Keratinocyte (primary cell): ENCODE measurements around the gene SMG6. TPM values are rescaled to one million over a fixed set of nuclear protein-coding genes. Genes with fewer than 3 reads are reported as not detected.

ENCODE experiments used
- DNase-seq: peaks from one replicate; pipeline ENCODE4 v3.0.0-alpha.2; 2011; ENCODE audit warnings: low read depth, missing footprints, low spot score
- FAIRE-seq: peaks from 2 replicates; lab custom pipeline; 2011; peaks lifted over from hg19 to GRCh38; lab: Jason Lieb, UNC
- H2AFZ ChIP-seq: 2 replicates; pipeline ENCODE4 v1.6.0; 2012; ENCODE audit warnings: low read length, control low read depth, inconsistent platforms; ENCODE audit not compliant: control insufficient read depth
- H3K27ac ChIP-seq: 2 replicates; pipeline ENCODE4 v1.5.1; 2011; ENCODE audit warnings: low read length; ENCODE audit not compliant: control insufficient read depth, insufficient read depth
- H3K27me3 ChIP-seq: 3 replicates; pipeline ENCODE4 v1.6.0; 2011; ENCODE audit warnings: low read length; ENCODE audit not compliant: control insufficient read depth, insufficient read depth; ENCODE audit errors: extremely low read depth
- H3K36me3 ChIP-seq, 2 experiments: 2 replicates in 1 of 2; 3 replicates in 1 of 2; pipeline ENCODE4 v1.5.1; 2011; ENCODE audit warnings: low read length in 2 of 2, mild to moderate bottlenecking in 1 of 2; ENCODE audit not compliant: control insufficient read depth in 2 of 2, insufficient read depth in 2 of 2; ENCODE audit errors: extremely low read depth in 1 of 2
- H3K4me1 ChIP-seq: 3 replicates; pipeline ENCODE4 v1.5.1; 2011; ENCODE audit warnings: low read length; ENCODE audit not compliant: control insufficient read depth, insufficient read depth; ENCODE audit errors: extremely low read depth
- H3K4me2 ChIP-seq: 3 replicates; pipeline ENCODE4 v1.6.0; 2011; ENCODE audit warnings: low read depth, low read length; ENCODE audit not compliant: control insufficient read depth, insufficient read depth; ENCODE audit errors: extremely low read depth
- H3K4me3 ChIP-seq, 3 experiments: fragments of 200-600 bp in 1 of 3; sonication (generic) in 1 of 3; 2 replicates in 2 of 3; 3 replicates in 1 of 3; pipeline ENCODE4 v1.5.1; 2011 to 2016; ENCODE audit warnings: low read length in 3 of 3, mild to moderate bottlenecking in 3 of 3, control low read depth in 2 of 3, inconsistent platforms in 1 of 3, low read depth in 1 of 3, mixed read lengths in 1 of 3, mixed run types in 1 of 3, moderate library complexity in 1 of 3; ENCODE audit not compliant: control insufficient read depth in 2 of 3, insufficient read depth in 2 of 3; ENCODE audit errors: extremely low read depth in 1 of 3
- H3K79me2 ChIP-seq: 2 replicates; pipeline ENCODE4 v1.6.0; 2012; ENCODE audit warnings: low read length; ENCODE audit not compliant: control insufficient read depth, insufficient read depth
- H3K9ac ChIP-seq: 3 replicates; pipeline ENCODE4 v1.6.0; 2011; ENCODE audit warnings: low read length; ENCODE audit not compliant: control insufficient read depth, insufficient read depth; ENCODE audit errors: extremely low read depth
- H3K9me1 ChIP-seq: 3 replicates; pipeline ENCODE4 v1.6.0; 2011; ENCODE audit warnings: low read length; ENCODE audit not compliant: control insufficient read depth, insufficient read depth; ENCODE audit errors: extremely low read depth
- H3K9me3 ChIP-seq: 2 replicates; pipeline ENCODE4 v1.5.1; 2012; ENCODE audit warnings: low read depth, low read length; ENCODE audit not compliant: control insufficient read depth
- H4K20me1 ChIP-seq: 3 replicates; pipeline ENCODE4 v1.6.0; 2011; ENCODE audit warnings: low read length; ENCODE audit not compliant: control insufficient read depth, insufficient read depth; ENCODE audit errors: extremely low read depth
- CTCF ChIP-seq, 3 experiments: IDR thresholded peaks in 1 of 3; conservative IDR thresholded peaks in 1 of 3; optimal IDR thresholded peaks in 1 of 3; 2 replicates in 2 of 3; 3 replicates in 1 of 3; pipeline versions ENCODE3 to v1.5.1; 2011; ENCODE audit warnings: low read length in 3 of 3, mild to moderate bottlenecking in 3 of 3, moderate library complexity in 2 of 3, control low read depth in 1 of 3, inconsistent platforms in 1 of 3; ENCODE audit not compliant: insufficient read depth in 2 of 3; ENCODE audit errors: extremely low read depth in 1 of 3
- EZH2 ChIP-seq: IDR thresholded peaks from one replicate; pipeline ENCODE4 v1.6.1; 2012; ENCODE audit warnings: inconsistent platforms, mild to moderate bottlenecking, low read length, moderate library complexity
- dilution Hi-C: fragments of 300-500 bp; cut with MboI; formaldehyde crosslinking; loops from one replicate; pipeline ENCODE4 v1.7.0; 2020; ENCODE audit warnings: low sequenced_read_pairs; ENCODE audit not compliant: extremely low pct_ligation_motif_present
- polyA plus RNA-seq, 5 experiments: library from polyadenylated mRNA; depleted of rRNA in 3 of 5; stranded (reverse) in 3 of 5; stranded (forward) in 1 of 5; unstranded in 1 of 5; fragments of >200 nt; gene quantifications; 1 replicate in 1 of 5; 2 replicates in 3 of 5; 3 replicates in 1 of 5; pipeline versions ENCODE4 v1.2.1 to v1.2.3, GENCODE V29; 2011 to 2012; ENCODE audit warnings: missing spikeins in 2 of 5, low read depth in 1 of 5, low replicate concordance in 1 of 5

Gene SMG6
- polyA plus RNA-seq, 1 donor (not counting 4 experiments of a cell fraction or from before 2014, with no cell fraction given) = 3.6 TPM

- FAIRE-seq (peak; percentile 88), DNase-seq (no peak)
- peak overlapping the region; percentile 41 for H3K9ac ChIP-seq
- H3K4me2 ChIP-seq = peak overlapping the region; percentile 79
- H3K4me1 ChIP-seq = peaks cover 20% of the 10 kb centered on the region
- dilution Hi-C loops = no loop called here
- H4K20me1 ChIP-seq = no peaks in the 10 kb centered on the region
- peak overlapping the region in 1 of 3 experiments; percentile 43 for H3K4me3 ChIP-seq
- H3K79me2 ChIP-seq = no peaks in the 10 kb centered on the region
- no peak for TF ChIP-seq CTCF (optimal IDR thresholded peaks at IDR 0.05 in 1 of 3, IDR thresholded peaks at IDR 0.05 in 1 of 3, conservative IDR thresholded peaks at IDR 0.05 in 1 of 3; ENCODE audit: extremely low read depth in 1 of 3, insufficient read depth in 2 of 3, low read length in 3 of 3)
- no peak for TF ChIP-seq EZH2
- no peaks in the 10 kb centered on the region for H3K9me1 ChIP-seq
- H2AFZ ChIP-seq = peak overlapping the region; percentile 33
- peak overlapping the region; percentile 8 for H3K27ac ChIP-seq
- H3K9me3 ChIP-seq = no peaks in the 10 kb centered on the region
- peaks cover 2 to 3% of the 10 kb centered on the region in 2 experiments for H3K36me3 ChIP-seq
- H3K27me3 ChIP-seq = no peaks in the 10 kb centered on the region
Measured at GRCh38 chr17:2123375-2124251, 180.0 kb downstream of the SMG6 start.

- DNase-seq (no peak), FAIRE-seq (peak; percentile 58)
- peaks cover 2 to 3% of the 10 kb centered on the region in 2 experiments for H3K36me3 ChIP-seq
- H3K27ac ChIP-seq = peak overlapping the region; percentile 13
- no peak for TF ChIP-seq EZH2
- TF ChIP-seq CTCF (optimal IDR thresholded peaks at IDR 0.05 in 1 of 3, IDR thresholded peaks at IDR 0.05 in 1 of 3, conservative IDR thresholded peaks at IDR 0.05 in 1 of 3; ENCODE audit: extremely low read depth in 1 of 3, insufficient read depth in 2 of 3, low read length in 3 of 3) = peak in 2 of 3 experiments; percentile 18 to 26
- peak overlapping the region; percentile 41 for H3K9ac ChIP-seq
- peak overlapping the region; percentile 79 for H3K4me2 ChIP-seq
- no peaks in the 10 kb centered on the region for H3K9me3 ChIP-seq
- dilution Hi-C loops = no loop called here
- no peaks in the 10 kb centered on the region for H4K20me1 ChIP-seq
- H3K79me2 ChIP-seq = no peaks in the 10 kb centered on the region
- peak overlapping the region in 1 of 3 experiments; percentile 43 for H3K4me3 ChIP-seq
- H3K27me3 ChIP-seq = no peaks in the 10 kb centered on the region
- peaks cover 20% of the 10 kb centered on the region for H3K4me1 ChIP-seq
- H3K9me1 ChIP-seq = no peaks in the 10 kb centered on the region
- H2AFZ ChIP-seq = peak overlapping the region; percentile 33
Measured at GRCh38 chr17:2122641-2123302, 180.8 kb downstream of the SMG6 start.
